OCI-LY3 (cell line): ENCODE results near the gene KLHL40.

ENCODE experiments used
- EZH2phosphoT487 ChIP-seq: fragments of 200-600 bp; shearing (Covaris generic); IDR thresholded peaks from 2 replicates; pipeline ENCODE4 v1.6.1; 2018; ENCODE audit warnings: antibody characterized with exemption, mixed run types, low read depth
- TF ChIP-seq, protein P1 (sequence below): fragments of 200-600, 300-600 bp; sonication (generic); IDR thresholded peaks from 2 replicates; pipeline ENCODE4 v1.5.1; 2014; ENCODE audit warnings: antibody characterized with exemption, low read length, low read depth

DNA sequence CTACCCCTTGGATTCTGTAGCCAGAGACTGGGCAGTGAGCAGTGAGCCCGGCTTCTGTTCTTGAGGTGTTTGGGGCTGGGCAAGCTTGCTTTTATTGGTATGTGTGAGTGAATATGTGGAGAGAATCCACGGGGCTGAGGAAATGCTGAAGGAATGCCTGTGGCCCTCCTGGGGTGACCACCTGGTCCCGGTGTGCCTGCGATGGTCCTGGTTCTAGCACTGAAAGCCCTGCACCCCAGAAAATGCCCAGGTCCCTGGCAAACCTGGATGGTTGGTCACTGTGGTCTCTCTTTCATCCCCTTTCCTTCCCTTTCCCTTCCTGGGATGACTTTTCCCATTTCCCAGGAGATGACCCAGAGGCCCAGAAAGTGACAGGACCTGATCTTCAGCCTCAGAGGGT is 27.7 kb upstream of the KLHL40 start:
- TF ChIP-seq, protein P1, sequence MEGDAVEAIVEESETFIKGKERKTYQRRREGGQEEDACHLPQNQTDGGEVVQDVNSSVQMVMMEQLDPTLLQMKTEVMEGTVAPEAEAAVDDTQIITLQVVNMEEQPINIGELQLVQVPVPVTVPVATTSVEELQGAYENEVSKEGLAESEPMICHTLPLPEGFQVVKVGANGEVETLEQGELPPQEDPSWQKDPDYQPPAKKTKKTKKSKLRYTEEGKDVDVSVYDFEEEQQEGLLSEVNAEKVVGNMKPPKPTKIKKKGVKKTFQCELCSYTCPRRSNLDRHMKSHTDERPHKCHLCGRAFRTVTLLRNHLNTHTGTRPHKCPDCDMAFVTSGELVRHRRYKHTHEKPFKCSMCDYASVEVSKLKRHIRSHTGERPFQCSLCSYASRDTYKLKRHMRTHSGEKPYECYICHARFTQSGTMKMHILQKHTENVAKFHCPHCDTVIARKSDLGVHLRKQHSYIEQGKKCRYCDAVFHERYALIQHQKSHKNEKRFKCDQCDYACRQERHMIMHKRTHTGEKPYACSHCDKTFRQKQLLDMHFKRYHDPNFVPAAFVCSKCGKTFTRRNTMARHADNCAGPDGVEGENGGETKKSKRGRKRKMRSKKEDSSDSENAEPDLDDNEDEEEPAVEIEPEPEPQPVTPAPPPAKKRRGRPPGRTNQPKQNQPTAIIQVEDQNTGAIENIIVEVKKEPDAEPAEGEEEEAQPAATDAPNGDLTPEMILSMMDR: no peak
- TF ChIP-seq EZH2phosphoT487: no peak
